ENCODE results near the gene GANAB.

DNA sequence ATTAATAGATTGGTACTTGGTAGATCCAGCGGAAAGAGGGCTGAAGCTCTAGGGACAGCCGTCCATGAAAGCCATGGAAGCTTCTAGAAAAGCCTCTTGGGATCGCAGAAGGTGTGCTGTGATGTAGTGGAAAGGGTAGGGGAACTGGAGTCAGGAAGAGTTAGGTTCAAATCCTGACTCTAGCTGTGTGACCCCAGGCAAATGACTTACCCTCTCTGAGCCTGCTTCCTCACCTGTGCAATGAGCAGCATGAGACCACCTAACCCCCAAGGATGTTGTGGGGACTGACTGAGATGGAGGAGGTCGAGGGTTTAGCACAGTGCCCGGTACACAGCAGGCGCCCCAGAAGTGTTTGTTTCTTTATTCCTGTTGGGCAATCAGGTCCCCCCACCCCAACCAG lies 36.0 kb downstream of the GANAB start:
- TF ChIP-seq GATA2 (IDR thresholded peaks at IDR 0.05; ENCODE audit: low read depth, low read length) (no peak), GATA3 (IDR thresholded peaks at IDR 0.05; ENCODE audit: low read depth, low read length) (no peak)

All from SH-SY5Y (cell line).